ENCODE data around the gene PARG.
"Not testable (repeated sequence)": the region's sequence is repeated elsewhere in the genome, so short reads cannot be mapped to it uniquely, and the experiment has no call there.

PARG gene

GRCh38 chr10:49819234-49819958, 122.4 kb downstream of the PARG start:
- no peak for DNase-seq

DNA sequence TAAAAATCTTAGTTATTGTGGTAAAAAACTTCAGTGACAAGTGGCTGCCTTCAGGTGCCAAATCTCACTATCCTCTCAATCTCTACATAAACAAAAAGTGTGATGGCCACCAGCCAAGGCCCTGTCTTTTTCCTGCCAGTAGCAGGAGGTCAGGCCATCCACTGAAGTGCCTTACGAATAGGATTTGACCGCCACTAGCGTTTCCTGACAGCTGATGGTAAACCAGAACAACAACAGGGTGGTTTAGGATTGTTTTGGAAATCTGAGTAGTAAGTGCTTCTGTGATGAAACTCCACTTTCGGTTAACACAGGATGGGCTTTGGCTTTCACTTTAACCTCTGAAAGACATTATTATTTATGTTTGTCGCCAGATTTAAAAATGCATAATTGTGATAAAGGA, 124.0 kb downstream of the PARG start:
- no peak for DNase-seq

GRCh38 chr10:49803988-49804387, 137.8 kb downstream of the PARG start:
- no peak for DNase-seq

DNA sequence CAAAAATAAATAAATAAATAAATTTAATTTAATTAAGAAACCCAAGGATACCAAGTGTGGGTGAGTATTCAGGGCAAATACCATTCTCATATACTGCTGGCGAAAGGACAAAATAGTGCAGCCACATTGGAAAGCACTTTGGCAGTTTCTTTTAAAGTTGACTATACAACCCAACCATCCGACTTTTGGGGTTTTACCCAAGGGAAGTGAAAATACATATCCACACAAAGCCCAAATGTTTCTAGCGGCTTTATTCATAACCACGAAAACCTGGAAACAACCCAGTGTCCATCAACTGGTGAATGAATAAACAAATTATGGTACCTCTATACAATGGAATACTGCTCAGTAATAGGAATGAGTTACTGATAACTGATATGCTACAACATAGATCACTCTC, 143.6 kb downstream of the PARG start:
- DNase-seq = no peak

- no peak for DNase-seq
These were observed 150.7 kb downstream of the PARG start for GRCh38 chr10:49791100-49791499.

GRCh38 chr10:49784681-49785080, 157.1 kb downstream of the PARG start:
- DNase-seq = no peak

- DNase-seq = no peak
These were observed 158.2 kb downstream of the PARG start for GRCh38 chr10:49783645-49784044.

DNA sequence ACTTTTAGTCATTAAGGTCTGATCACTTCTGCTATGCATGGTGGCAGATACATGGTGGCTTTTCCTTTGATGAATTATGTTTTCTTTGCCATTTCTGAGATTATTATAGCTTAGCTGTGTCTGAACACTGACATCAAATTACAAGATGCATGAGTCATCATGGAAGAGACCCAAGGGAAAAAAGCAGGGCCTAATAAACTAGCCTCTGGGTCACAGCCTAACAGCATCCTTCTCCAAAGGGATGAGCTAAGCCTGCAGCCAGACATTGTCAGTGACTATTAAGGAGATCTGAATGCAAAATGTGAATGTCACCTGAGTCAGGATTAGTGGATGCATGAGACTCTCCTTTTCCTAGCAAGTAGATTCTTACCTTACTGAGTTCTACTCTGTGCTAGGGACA, 160.6 kb downstream of the PARG start:
- DNase-seq = no peak

DNA sequence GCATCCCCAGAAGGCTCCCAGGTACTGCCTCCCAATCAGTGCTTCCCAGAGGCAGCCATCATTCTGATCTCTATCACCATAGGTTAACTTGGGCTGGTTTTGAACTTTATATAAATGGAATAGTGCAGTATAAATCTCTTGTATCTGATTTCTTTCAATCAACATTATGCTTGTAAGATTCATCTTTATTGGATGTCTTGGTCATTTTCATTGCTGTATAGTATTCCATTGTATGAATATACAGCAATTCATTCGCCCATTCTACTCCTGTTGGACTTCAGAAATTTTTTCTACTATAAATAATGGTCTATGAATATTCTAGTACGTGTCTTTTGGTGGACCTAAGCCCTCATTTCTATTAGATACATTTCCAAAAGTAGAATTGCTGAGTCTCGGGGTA, 163.6 kb downstream of the PARG start:
- DNase-seq = no peak

DNA sequence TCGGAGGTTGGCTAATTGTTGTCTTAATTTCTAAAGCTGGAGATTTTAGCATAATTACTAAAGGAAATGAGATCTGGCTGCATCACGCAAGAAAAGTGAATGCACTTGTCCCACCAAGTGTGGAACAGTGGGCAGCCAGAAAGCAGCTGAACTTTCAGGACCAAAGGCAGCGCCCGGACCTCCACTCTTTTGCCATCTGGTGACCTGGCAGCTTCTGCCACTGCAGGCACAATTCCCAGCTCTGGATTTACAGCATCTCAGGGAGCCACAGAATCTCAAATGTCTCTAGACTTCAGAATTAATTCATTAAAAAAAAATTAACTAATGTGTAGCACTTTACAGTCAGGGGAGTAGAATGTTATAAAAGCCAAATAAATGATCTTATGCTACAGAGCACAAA, 165.0 kb downstream of the PARG start:
- DNase-seq = no peak

DNA sequence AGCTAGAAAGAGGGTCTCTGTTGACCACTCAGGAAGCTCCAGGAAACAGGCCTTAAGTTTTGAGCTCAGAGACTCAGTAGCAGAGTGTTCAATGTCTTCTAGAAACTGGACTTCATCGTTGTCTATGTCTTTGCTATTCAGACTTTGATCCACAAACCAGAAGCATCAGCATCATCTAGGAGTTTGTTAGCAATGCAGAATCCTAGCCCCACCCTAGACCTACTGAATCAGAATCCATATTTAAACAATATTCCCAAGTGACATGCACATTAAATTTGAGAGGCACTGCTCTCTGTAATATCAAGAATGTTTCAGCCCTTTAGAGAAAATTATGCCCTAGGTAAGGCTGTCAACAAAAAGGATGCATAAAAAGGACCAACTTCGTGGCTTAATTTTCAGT, 166.8 kb downstream of the PARG start:
- DNase-seq = no peak

GRCh38 chr10:49772944-49773343, 168.9 kb downstream of the PARG start:
- not testable (repeated sequence) for DNase-seq

DNA sequence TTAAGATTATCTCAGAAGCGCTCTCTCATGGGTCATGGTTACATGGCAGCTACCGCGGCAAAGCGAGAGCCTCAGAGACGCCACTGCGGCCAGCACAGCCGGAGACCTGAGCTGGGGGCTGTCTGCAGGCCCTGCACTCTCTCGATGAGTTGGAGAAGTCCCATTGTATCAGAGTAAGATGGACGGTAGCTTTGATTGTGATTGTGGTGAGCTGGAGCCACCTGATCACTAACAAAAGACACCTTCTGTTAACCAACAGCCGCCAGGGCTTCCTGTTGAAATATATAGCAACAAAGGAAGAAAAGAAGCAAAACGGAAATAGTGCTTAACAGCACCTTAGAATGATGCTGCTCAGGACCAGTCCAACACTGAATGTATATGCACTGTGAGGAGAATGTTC, 170.8 kb downstream of the PARG start:
- not testable (repeated sequence) for DNase-seq

- no peak for DNase-seq
These were observed 172.1 kb downstream of the PARG start for GRCh38 chr10:49769692-49770091.

GRCh38 chr10:49768731-49769130, 173.1 kb downstream of the PARG start:
- DNase-seq = no peak

DNA sequence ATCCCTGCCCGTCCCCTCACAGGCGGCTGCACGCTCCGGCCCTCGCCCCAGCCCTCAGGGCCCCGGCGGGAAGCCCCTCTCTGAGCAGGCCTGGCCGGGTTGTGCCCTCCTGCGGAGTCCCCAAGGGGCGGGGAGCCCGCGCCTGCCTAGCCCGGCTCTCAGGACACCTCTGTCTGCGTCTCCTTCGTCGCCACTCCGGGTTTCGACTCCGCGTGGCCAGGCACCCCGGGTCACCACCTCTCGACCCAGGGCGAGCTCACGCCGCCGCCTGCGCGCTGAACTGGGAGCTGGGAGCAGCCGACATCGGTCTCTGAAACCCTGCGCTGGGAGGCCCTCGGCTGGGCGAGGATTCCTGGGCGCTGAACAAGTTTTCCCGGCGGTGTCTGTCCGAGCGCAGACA, 173.5 kb downstream of the PARG start:
- no peak for DNase-seq
